OCI-M2 (cell line): Measurements from ENCODE around the gene FYN.

Source experiments
- DNase-seq: peaks from one replicate; lab custom pipeline; 2025; ENCODE audit not compliant: unreplicated experiment; lab: John Stamatoyannopoulos, UW

Gene FYN

GRCh38 chr6:111612379-111612778 lies 260.9 kb downstream of the FYN start:
- DNase-seq, result no peak

DNA sequence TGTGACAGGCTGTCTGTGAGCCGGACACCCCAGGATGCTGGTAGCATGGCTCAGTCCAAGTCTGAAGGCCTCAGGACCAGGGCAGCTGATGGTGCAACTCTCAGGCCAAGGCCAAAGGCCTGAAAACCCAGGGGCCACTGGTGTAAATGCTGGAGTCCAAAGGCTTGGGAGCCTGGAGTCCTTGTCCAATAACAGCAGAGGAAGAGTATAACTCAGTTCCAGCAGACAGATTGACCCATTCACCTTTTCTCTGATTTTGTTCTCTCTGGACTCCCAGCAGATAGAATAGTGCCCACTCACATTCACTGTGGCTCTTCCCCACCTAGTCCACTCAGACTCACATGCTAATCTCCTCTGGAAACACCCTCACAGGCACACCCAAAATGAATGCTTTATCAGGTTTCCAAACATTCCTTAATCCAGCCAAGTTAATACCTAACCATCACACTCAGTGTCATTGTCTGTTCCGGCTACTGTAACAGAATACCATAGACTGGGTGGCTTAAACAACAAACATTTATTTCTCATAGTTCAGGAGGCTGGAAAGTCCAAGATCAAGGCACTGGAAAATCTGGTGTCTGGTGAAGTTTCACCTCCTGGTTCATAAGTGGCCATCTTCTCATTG lies 262.6 kb downstream of the FYN start:
- DNase-seq, result no peak
